ENCODE results near the gene PPIL6.

The PPIL6 gene

GRCh38 chr6:109382576-109383437, 57.6 kb downstream of the PPIL6 start:
- H3K36me3 ChIP-seq (ENCODE audit: insufficient read depth, low read length) = peaks cover 15% of the 10 kb centered on the region
- H3K9ac ChIP-seq (ENCODE audit: low read depth, low read length) = peak overlapping the region; percentile 93
- H3K27me3 ChIP-seq (ENCODE audit: control insufficient read depth, insufficient read depth, low read length) = no peaks in the 10 kb centered on the region
- H3K4me2 ChIP-seq (ENCODE audit: low read length) = peak overlapping the region; percentile 93
- H3K4me3 ChIP-seq (ENCODE audit: low read length) = peak overlapping the region; percentile 92
- no peaks in the 10 kb centered on the region for H3K9me3 ChIP-seq (replicated peaks; ENCODE audit: low read length)
- H3K4me1 ChIP-seq (ENCODE audit: control insufficient read depth, insufficient read depth, low read length) = peaks cover 27% of the 10 kb centered on the region

GRCh38 chr6:109381747-109382575, 58.5 kb downstream of the PPIL6 start, which contains the start of gene CD164:
Gene CD164, minus strand, starts transcription at chr6:109382467. Its CDS starts 89 bp downstream, at chr6:109382378.
- Histone ChIP-seq H3K9ac (ENCODE audit: low read depth, low read length) (peak within 1 kb of the TSS; percentile 93), H3K4me1 (ENCODE audit: control insufficient read depth, insufficient read depth, low read length) (peaks cover 27% of the 10 kb centered on the region), H3K4me2 (ENCODE audit: low read length) (peak within 1 kb of the TSS; percentile 93), H3K27me3 (ENCODE audit: control insufficient read depth, insufficient read depth, low read length) (no peaks in the 10 kb centered on the region), H3K36me3 (ENCODE audit: insufficient read depth, low read length) (peaks cover 24% of the 10 kb centered on the region), H3K9me3 (replicated peaks; ENCODE audit: low read length) (no peaks in the 10 kb centered on the region), H3K4me3 (ENCODE audit: low read length) (peak within 1 kb of the TSS; percentile 92)

GRCh38 chr6:109381061-109381746, 59.2 kb downstream of the PPIL6 start:
- Histone ChIP-seq H3K4me1 (ENCODE audit: control insufficient read depth, insufficient read depth, low read length) (peaks cover 27% of the 10 kb centered on the region), H3K9ac (ENCODE audit: low read depth, low read length) (peak overlapping the region; percentile 93), H3K27me3 (ENCODE audit: control insufficient read depth, insufficient read depth, low read length) (no peaks in the 10 kb centered on the region), H3K36me3 (ENCODE audit: insufficient read depth, low read length) (peaks cover 31% of the 10 kb centered on the region), H3K4me3 (ENCODE audit: low read length) (peak overlapping the region; percentile 92), H3K4me2 (ENCODE audit: low read length) (peak overlapping the region; percentile 93), H3K9me3 (replicated peaks; ENCODE audit: low read length) (no peaks in the 10 kb centered on the region)

GRCh38 chr6:109379711-109380110, 60.7 kb downstream of the PPIL6 start:
- Histone ChIP-seq H3K36me3 (ENCODE audit: insufficient read depth, low read length) (peaks cover 46% of the 10 kb centered on the region), H3K4me2 (ENCODE audit: low read length) (peak overlapping the region; percentile 93), H3K4me1 (ENCODE audit: control insufficient read depth, insufficient read depth, low read length) (peaks cover 24% of the 10 kb centered on the region), H3K4me3 (ENCODE audit: low read length) (peak overlapping the region; percentile 92), H3K9ac (ENCODE audit: low read depth, low read length) (peak overlapping the region; percentile 93), H3K9me3 (replicated peaks; ENCODE audit: low read length) (no peaks in the 10 kb centered on the region), H3K27me3 (ENCODE audit: control insufficient read depth, insufficient read depth, low read length) (no peaks in the 10 kb centered on the region)

GRCh38 chr6:109377717-109378116, 62.7 kb downstream of the PPIL6 start:
- Histone ChIP-seq H3K36me3 (ENCODE audit: insufficient read depth, low read length) (peaks cover 64% of the 10 kb centered on the region), H3K4me3 (ENCODE audit: low read length) (no peak overlapping the region), H3K4me1 (ENCODE audit: control insufficient read depth, insufficient read depth, low read length) (peaks cover 10% of the 10 kb centered on the region), H3K9me3 (replicated peaks; ENCODE audit: low read length) (no peaks in the 10 kb centered on the region), H3K27me3 (ENCODE audit: control insufficient read depth, insufficient read depth, low read length) (no peaks in the 10 kb centered on the region), H3K4me2 (ENCODE audit: low read length) (no peak overlapping the region), H3K9ac (ENCODE audit: low read depth, low read length) (no peak overlapping the region)

- Histone ChIP-seq H3K4me2 (ENCODE audit: low read length) (no peak overlapping the region), H3K27me3 (ENCODE audit: control insufficient read depth, insufficient read depth, low read length) (no peaks in the 10 kb centered on the region), H3K4me1 (ENCODE audit: control insufficient read depth, insufficient read depth, low read length) (peaks cover 20% of the 10 kb centered on the region), H3K36me3 (ENCODE audit: insufficient read depth, low read length) (peaks cover 91% of the 10 kb centered on the region), H3K4me3 (ENCODE audit: low read length) (no peak overlapping the region), H3K9me3 (replicated peaks; ENCODE audit: low read length) (no peaks in the 10 kb centered on the region), H3K9ac (ENCODE audit: low read depth, low read length) (no peak overlapping the region)
Measured at GRCh38 chr6:109374326-109374892, 66.0 kb downstream of the PPIL6 start.

GRCh38 chr6:109373762-109374161, 66.7 kb downstream of the PPIL6 start:
- Histone ChIP-seq H3K27me3 (ENCODE audit: control insufficient read depth, insufficient read depth, low read length) (no peaks in the 10 kb centered on the region), H3K4me3 (ENCODE audit: low read length) (no peak overlapping the region), H3K4me1 (ENCODE audit: control insufficient read depth, insufficient read depth, low read length) (peaks cover 13% of the 10 kb centered on the region), H3K4me2 (ENCODE audit: low read length) (no peak overlapping the region), H3K9me3 (replicated peaks; ENCODE audit: low read length) (no peaks in the 10 kb centered on the region), H3K36me3 (ENCODE audit: insufficient read depth, low read length) (peaks cover 91% of the 10 kb centered on the region), H3K9ac (ENCODE audit: low read depth, low read length) (no peak overlapping the region)

- no peak overlapping the region for H3K4me3 ChIP-seq (ENCODE audit: low read length)
Measured at GRCh38 chr6:109373331-109373730, 67.1 kb downstream of the PPIL6 start.

GRCh38 chr6:109372130-109372529, 68.3 kb downstream of the PPIL6 start:
- Histone ChIP-seq H3K9ac (ENCODE audit: low read depth, low read length) (no peak overlapping the region), H3K27me3 (ENCODE audit: control insufficient read depth, insufficient read depth, low read length) (no peaks in the 10 kb centered on the region), H3K4me1 (ENCODE audit: control insufficient read depth, insufficient read depth, low read length) (peaks cover 13% of the 10 kb centered on the region), H3K9me3 (replicated peaks; ENCODE audit: low read length) (no peaks in the 10 kb centered on the region), H3K4me3 (ENCODE audit: low read length) (no peak overlapping the region), H3K36me3 (ENCODE audit: insufficient read depth, low read length) (peaks cover 92% of the 10 kb centered on the region), H3K4me2 (ENCODE audit: low read length) (no peak overlapping the region)

More at GRCh38 chr6:109373331-109373730, 67.1 kb downstream of the PPIL6 start:
- Histone ChIP-seq H3K9ac (ENCODE audit: low read depth, low read length) (no peak overlapping the region), H3K9me3 (replicated peaks; ENCODE audit: low read length) (no peaks in the 10 kb centered on the region), H3K27me3 (ENCODE audit: control insufficient read depth, insufficient read depth, low read length) (no peaks in the 10 kb centered on the region), H3K4me2 (ENCODE audit: low read length) (no peak overlapping the region), H3K36me3 (ENCODE audit: insufficient read depth, low read length) (peaks cover 92% of the 10 kb centered on the region), H3K4me1 (ENCODE audit: control insufficient read depth, insufficient read depth, low read length) (peaks cover 13% of the 10 kb centered on the region)

- Histone ChIP-seq H3K4me2 (ENCODE audit: low read length) (no peak overlapping the region), H3K36me3 (ENCODE audit: insufficient read depth, low read length) (peaks cover 92% of the 10 kb centered on the region), H3K4me1 (ENCODE audit: control insufficient read depth, insufficient read depth, low read length) (peaks cover 13% of the 10 kb centered on the region), H3K9me3 (replicated peaks; ENCODE audit: low read length) (no peaks in the 10 kb centered on the region), H3K4me3 (ENCODE audit: low read length) (no peak overlapping the region), H3K9ac (ENCODE audit: low read depth, low read length) (no peak overlapping the region), H3K27me3 (ENCODE audit: control insufficient read depth, insufficient read depth, low read length) (no peaks in the 10 kb centered on the region)
Measured at GRCh38 chr6:109370792-109371191, 69.6 kb downstream of the PPIL6 start.

GRCh38 chr6:109370336-109370735, 70.1 kb downstream of the PPIL6 start:
- Histone ChIP-seq H3K4me1 (ENCODE audit: control insufficient read depth, insufficient read depth, low read length) (peaks cover 13% of the 10 kb centered on the region), H3K4me3 (ENCODE audit: low read length) (no peak overlapping the region), H3K27me3 (ENCODE audit: control insufficient read depth, insufficient read depth, low read length) (no peaks in the 10 kb centered on the region), H3K9ac (ENCODE audit: low read depth, low read length) (no peak overlapping the region), H3K9me3 (replicated peaks; ENCODE audit: low read length) (no peaks in the 10 kb centered on the region), H3K4me2 (ENCODE audit: low read length) (no peak overlapping the region), H3K36me3 (ENCODE audit: insufficient read depth, low read length) (peaks cover 88% of the 10 kb centered on the region)

All from skeletal muscle satellite cell (primary cell).